Hematopoietic multipotent progenitor cell treated with erythropoietin and hydrocortisone succinate and interleukin-3 and kit ligand, for 8 days (in vitro differentiated cells): ENCODE data around the gene VIP.

ENCODE experiments used
- DNase-seq: peaks from one replicate; pipeline ENCODE4 v3.0.0-alpha.2; 2015

Gene VIP

DNA sequence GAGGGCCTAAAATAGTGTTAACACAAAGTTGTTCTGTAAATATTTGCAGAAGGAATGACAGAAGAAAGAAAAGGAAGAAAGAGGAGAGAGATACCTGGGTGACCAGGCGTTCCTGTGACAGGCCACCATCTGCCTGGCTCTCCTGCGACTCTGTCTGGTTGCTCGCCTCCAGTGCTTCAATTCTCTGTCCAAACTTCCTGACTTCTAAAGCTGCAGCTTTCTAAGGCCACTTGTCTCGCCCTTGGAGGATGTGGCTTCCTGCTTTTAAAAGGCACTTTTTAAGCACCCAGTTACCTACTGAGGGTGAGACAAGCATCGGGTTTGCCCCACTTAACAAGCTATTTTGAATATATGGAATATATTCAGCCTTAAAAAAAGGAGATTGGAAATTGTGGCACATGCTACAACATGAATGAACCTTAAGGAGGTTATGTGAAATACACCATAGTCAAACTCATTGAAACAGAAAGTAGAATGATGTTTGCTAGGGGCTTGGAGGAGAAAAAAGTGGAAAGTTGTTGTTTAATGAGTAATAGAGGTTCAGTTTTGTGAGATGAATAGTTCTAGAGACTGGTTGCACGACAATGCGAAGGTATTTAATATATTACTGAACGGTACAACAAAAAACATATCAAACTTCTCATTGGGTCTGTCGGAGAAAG is 32.8 kb downstream of the VIP start:
- DNase-seq = no peak

GRCh38 chr6:152794696-152795095 is 44.1 kb downstream of the VIP start:
- DNase-seq = no peak

DNA sequence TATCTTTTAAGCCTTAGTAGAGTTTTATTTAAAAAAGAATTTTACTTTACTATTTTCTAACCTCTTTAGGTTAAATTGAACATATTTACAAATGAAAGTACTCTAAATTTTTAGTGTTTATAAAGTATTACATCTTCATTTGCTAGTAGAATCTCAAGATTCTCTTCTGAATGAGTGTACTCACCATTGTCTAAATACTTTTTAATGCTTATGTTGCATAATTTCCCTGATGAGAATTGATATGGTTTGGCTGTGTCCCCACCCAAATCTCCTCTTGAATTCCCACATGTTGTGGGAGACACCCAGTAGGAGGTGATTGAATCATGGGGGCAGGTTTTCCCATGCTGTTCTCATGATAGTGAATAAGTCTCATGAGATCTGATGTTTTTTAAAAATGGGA is 53.6 kb downstream of the VIP start:
- DNase-seq = no peak
